AG10803 (cell line): Measurements from ENCODE around the gene DEFB121.

ENCODE experiments used
- DNase-seq: peaks from one replicate; pipeline ENCODE4 v3.0.0; 2010; ENCODE audit warnings: low read depth
- H3K4me3 ChIP-seq: 2 replicates; pipeline ENCODE4 v1.5.1; 2011; ENCODE audit warnings: mild to moderate bottlenecking, low read length, control low read depth
- TF ChIP-seq, protein P1 (sequence below): conservative IDR thresholded peaks from 2 replicates; pipeline ENCODE4 v1.5.1; 2011; ENCODE audit warnings: mild to moderate bottlenecking, low read length, control low read depth, inconsistent platforms

DEFB121 gene, protein sequence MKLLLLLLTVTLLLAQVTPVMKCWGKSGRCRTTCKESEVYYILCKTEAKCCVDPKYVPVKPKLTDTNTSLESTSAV

DNA sequence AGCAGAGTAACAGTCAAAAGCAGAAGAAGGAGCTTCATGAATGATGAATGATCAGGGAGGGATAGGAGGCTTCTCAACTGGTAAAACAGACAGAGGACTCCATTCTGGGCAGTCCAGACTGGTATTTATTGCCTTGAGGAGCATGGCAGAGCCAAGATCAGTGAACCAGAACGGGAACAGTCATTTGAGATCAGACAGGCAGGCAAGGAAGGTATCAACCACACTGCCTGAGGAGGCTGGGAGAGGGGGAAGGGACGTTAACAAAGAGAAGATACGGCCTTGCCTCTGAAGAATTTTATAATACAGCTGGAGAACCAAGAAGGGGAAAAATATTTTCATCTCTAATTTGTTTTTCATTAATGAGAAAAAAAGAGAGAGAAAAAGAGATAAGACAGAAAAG is at the start of gene DEFB121:
DEFB121 (minus strand) TSS at position 101 of the 400 bp plus-strand sequence; CDS start at position 38, 63 bp downstream.
- TF ChIP-seq, protein P1, sequence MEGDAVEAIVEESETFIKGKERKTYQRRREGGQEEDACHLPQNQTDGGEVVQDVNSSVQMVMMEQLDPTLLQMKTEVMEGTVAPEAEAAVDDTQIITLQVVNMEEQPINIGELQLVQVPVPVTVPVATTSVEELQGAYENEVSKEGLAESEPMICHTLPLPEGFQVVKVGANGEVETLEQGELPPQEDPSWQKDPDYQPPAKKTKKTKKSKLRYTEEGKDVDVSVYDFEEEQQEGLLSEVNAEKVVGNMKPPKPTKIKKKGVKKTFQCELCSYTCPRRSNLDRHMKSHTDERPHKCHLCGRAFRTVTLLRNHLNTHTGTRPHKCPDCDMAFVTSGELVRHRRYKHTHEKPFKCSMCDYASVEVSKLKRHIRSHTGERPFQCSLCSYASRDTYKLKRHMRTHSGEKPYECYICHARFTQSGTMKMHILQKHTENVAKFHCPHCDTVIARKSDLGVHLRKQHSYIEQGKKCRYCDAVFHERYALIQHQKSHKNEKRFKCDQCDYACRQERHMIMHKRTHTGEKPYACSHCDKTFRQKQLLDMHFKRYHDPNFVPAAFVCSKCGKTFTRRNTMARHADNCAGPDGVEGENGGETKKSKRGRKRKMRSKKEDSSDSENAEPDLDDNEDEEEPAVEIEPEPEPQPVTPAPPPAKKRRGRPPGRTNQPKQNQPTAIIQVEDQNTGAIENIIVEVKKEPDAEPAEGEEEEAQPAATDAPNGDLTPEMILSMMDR: no peak
- DNase-seq: no peak

DNA sequence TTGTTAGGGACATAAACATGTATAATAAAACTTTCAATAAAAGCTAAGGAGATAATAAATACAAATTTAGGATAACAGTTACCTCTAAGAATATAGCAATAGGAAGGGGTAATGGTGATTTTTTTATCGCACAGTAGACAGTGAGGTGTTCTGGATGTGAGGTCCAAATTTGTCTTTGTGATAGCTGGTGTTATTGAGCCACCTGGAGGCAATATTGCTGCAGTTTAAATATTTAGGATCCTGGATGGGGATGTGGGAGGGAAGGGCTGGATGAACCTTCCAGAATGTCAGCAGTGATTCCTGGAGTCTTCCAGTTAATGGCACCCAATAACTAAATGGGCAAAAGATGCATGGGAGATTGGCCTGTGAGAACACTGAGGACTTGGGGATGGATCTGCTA is 48.3 kb upstream of the DEFB121 start:
- H3K4me3 ChIP-seq: no peak overlapping the region
- TF ChIP-seq, protein P1: no peak
- DNase-seq: no peak

More for the DNA sequence above, at the start of gene DEFB121:
- no peak within 1 kb of the TSS for H3K4me3 ChIP-seq

DNA sequence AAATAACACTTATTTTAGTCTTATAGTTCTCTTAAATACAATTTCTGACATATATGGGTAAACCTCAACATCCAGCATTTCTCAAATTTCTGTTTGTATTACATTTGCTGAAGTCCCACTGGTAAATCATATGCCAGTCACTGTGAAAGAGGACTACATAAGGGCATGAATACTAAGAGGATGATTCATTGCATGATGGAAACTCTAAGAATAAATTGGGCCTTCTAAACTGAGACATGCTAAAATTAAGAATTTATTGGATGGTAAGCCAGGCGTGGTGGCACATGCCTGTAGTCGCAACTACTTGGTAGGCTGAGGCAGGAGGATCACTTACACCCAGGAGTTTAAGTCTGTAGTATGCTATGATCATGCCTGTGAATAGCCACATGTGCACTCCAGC is 46.6 kb upstream of the DEFB121 start:
- DNase-seq: no peak
- TF ChIP-seq, protein P1: no peak
- H3K4me3 ChIP-seq: no peak overlapping the region

DNA sequence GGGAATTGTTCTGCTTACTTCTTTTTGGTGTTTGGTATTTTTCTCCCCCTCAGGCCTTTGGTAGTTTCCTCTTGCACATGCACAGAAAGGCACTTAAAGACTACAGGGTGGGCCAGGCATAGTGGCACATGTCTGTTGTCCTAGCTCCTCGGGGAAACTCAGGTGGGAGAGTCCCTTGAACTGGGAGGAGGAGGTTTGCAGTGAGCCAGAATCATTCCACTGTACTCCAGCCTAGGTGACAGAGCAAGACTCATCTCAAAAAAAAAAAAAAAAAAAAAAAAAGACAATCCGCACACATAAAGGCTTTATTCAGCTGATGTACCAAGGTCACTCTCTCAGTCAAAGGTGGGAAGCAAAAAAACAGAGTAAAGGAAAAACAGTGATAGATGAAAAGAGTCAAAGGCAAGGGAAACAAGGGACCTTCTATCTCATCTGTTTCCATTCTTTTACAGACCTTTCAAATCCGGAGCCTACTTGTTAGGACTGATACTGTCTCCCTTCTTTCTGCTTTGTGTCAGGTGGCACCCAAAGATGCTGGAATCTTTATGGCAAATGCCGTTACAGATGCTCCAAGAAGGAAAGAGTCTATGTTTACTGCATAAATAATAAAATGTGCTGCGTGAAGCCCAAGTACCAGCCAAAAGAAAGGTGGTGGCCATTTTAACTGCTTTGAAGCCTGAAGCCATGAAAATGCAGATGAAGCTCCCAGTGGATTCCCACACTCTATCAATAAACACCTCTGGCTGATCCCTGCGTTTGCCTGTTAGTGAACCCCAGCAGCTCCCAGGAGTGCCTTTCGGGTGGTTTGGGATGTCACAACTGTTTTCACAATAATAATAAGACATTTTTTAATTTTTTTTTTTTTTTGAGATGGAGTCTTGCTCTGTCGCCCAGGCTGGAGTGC is 43.7 kb upstream of the DEFB121 start:
- no peak for DNase-seq
- TF ChIP-seq, protein P1: no peak
- no peak overlapping the region for H3K4me3 ChIP-seq

DNA sequence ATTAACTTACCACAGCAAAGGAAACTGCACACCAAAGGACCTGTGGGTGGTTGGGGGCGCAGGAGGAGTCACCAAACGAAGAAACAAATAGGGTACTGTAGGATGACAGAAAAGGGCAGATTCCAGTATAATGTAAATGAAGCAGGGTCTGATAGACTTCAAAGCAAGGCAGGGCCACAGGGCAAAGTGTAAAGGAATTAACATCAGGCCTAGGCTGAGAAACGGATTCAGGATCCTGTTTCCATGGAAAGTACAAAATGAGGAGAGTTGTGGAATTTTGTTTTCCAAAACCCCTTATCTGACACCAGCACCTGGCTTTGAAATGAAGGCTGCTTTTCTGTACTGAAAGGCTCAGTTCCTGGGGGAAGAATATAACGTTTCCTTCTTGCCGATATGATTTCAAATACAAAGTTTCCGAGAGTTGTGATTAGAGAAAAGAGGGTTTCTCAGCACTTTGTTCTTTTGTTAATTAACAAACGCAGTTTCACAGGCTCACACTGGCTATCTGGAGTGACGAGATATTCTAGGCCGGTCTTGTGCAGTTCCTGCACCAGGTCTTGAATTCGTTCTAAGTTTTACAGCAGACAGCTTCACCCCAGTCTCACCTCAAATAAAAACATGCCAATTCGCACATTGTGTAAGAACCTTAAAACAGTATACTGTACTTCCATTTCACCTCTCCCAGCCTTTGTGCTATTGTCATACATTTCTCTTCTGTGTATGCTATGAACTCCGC is 40.2 kb upstream of the DEFB121 start:
- no peak overlapping the region for H3K4me3 ChIP-seq
- TF ChIP-seq, protein P1: no peak
- DNase-seq: no peak

DNA sequence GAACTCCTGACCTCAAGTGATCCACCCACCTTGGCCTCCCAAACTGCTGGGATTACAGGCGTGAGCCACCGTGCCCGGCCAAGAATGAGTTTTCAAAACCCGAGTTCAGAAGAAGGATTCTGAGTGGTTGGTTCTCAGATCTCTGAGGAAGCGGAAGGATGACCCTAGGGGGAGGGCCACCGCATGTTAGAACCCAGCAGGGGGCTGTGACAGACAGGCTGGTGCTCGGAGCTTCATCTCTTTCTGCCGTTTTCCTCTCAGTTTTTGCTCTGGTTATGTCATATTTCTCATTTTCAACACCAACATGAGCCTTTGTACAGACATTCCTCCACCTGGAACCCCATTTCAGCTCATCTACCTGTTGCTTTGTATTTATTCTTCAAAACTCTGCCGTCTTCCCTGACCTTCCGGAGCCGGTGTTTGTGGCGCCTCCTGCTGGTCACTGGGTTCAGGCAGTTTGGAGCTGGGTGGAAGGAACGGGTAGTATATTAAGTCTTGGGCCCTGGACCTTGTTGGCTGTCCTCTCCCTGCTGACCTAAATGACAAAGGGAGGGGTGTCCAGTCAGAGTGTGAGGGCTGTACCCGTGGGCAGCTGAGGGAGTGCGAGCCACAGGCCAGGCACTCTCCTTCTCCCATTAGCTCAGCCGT is 34.1 kb upstream of the DEFB121 start, which contains the start of gene DEFB123:
DEFB123 (plus strand) TSS at position 621 of the 648 bp plus-strand sequence. CDS start 67 bp downstream, outside the sequence.
- no peak for DNase-seq
- TF ChIP-seq, protein P1: no peak
- no peak within 1 kb of the TSS for H3K4me3 ChIP-seq
